GM19395 (cell line): ENCODE measurements around the gene BCAP31.
"Not testable (repeated sequence)": the region's sequence is repeated elsewhere in the genome, so short reads cannot be mapped to it uniquely, and the experiment has no call there.

Experiments used
- ATAC-seq: cut with Tn5 transposase; IDR thresholded peaks from one replicate; pipeline ENCODE4 v1.9.1; 2021; ENCODE audit warnings: mild to moderate bottlenecking, moderate library complexity; ENCODE audit not compliant: unreplicated experiment

The BCAP31 gene

GRCh38 chrX:153736071-153736820, 12.1 kb upstream of the BCAP31 start:
- ATAC-seq, result no peak

GRCh38 chrX:153735274-153735673, 11.1 kb upstream of the BCAP31 start:
- no peak for ATAC-seq

GRCh38 chrX:153734871-153735270, 10.7 kb upstream of the BCAP31 start:
- ATAC-seq, result no peak

GRCh38 chrX:153733651-153734240, 9.6 kb upstream of the BCAP31 start:
- ATAC-seq, result no peak

- ATAC-seq, result no peak
Observed at GRCh38 chrX:153732401-153732800, 8.2 kb upstream of the BCAP31 start.

GRCh38 chrX:153731845-153732215, 7.6 kb upstream of the BCAP31 start:
- ATAC-seq, result no peak

GRCh38 chrX:153731117-153731844, 7.1 kb upstream of the BCAP31 start:
- no peak for ATAC-seq

- ATAC-seq, result not testable (repeated sequence)
Observed at GRCh38 chrX:153730115-153730514, 5.9 kb upstream of the BCAP31 start.

- no peak for ATAC-seq
Observed at GRCh38 chrX:153728951-153729631, 4.9 kb upstream of the BCAP31 start.

GRCh38 chrX:153728095-153728494, 3.9 kb upstream of the BCAP31 start:
- ATAC-seq, result no peak

GRCh38 chrX:153727123-153727931, 3.1 kb upstream of the BCAP31 start:
- peak; percentile 0 for ATAC-seq

- peak; percentile 60 for ATAC-seq
Observed at GRCh38 chrX:153726286-153727122, 2.3 kb upstream of the BCAP31 start.

GRCh38 chrX:153725832-153726285, 1.7 kb upstream of the BCAP31 start:
- no peak for ATAC-seq

- peak; percentile 6 for ATAC-seq
Observed at GRCh38 chrX:153725039-153725831, 1.0 kb upstream of the BCAP31 start.

- ATAC-seq, result peak; percentile 30
Observed at GRCh38 chrX:153723351-153724251, 586 bp downstream of the BCAP31 start.

- no peak for ATAC-seq
Observed at GRCh38 chrX:153722704-153723350, 1.4 kb downstream of the BCAP31 start.

GRCh38 chrX:153719701-153720100, 4.5 kb downstream of the BCAP31 start:
- no peak for ATAC-seq
